ENCODE data around the gene LCNL1. TPM values are rescaled to one million over a fixed set of nuclear protein-coding genes. Genes with fewer than 3 reads are reported as not detected.

LCNL1 gene
- total and polyA plus RNA-seq, 2 donors (not counting 1 experiment from before 2014, with no cell fraction given) = not detected

GRCh38 chr9:136937186-136938001 lies 45.4 kb upstream of the LCNL1 start:
- ChIA-PET CTCF (interaction anchor here (0.7 to 1.7 kb wide), 6 partner anchors 11 to 130 kb away, joined by 3 to 5 read pairs (median 3); no protein-coding TSS in a partner anchor), POLR2A (interaction anchor here (0.7 kb wide), 1 partner anchor 327 kb away, joined by 4 read pairs; no protein-coding TSS in a partner anchor)
- intact Hi-C loops (cut with micrococcal nuclease) = no loop called here
- H3K9me3 ChIP-seq (ENCODE audit: control extremely low read depth in 1 of 3, control insufficient read depth in 2 of 3, insufficient read depth in 1 of 3, low read length in 2 of 3) = no peaks in the 10 kb centered on the region
- TF ChIP-seq CTCF (IDR thresholded peaks at IDR 0.05) (no peak), EZH2 (IDR thresholded peaks at IDR 0.05; ENCODE audit: borderline replicate concordance, insufficient read depth, low read depth, low read length, poor library complexity, severe bottlenecking) (no peak)
- ATAC-seq (ENCODE audit: low read depth) (no peak), DNase-seq (no peak)
- H4K20me1 ChIP-seq (ENCODE audit: control insufficient read depth, insufficient read depth, low read length, poor library complexity, severe bottlenecking) = peaks cover 58% of the 10 kb centered on the region
- H3K36me3 ChIP-seq (replicated peaks in 1 of 2; ENCODE audit: control extremely low read depth in 1 of 2, control insufficient read depth in 1 of 2, extremely low read depth in 1 of 2, insufficient read depth in 2 of 2, low read length in 1 of 2) = peaks cover 2 to 28% of the 10 kb centered on the region in 2 experiments
- WGBS (ENCODE audit: insufficient coverage) = 92% methylated on average over 15 of the region's 15 CpGs
- H3K4me1 Mint-ChIP-seq = peaks cover 2% of the 10 kb centered on the region
- no peak overlapping the region for H3K4me3 ChIP-seq (ENCODE audit: control extremely low read depth in 1 of 5, extremely low read depth in 1 of 5, insufficient read depth in 1 of 5, low read depth in 2 of 5, low read length in 4 of 5)
- H3K27ac Mint-ChIP-seq = no peak overlapping the region
- no peak overlapping the region for H3K4me3 Mint-ChIP-seq
- no peak overlapping the region for H3K9ac ChIP-seq (ENCODE audit: low read length)
- H3K79me2 ChIP-seq (ENCODE audit: control insufficient read depth, insufficient read depth, low read length) = peaks cover 8% of the 10 kb centered on the region
- no peaks in the 10 kb centered on the region for H3K27me3 ChIP-seq (replicated peaks in 1 of 4; ENCODE audit: control extremely low read depth in 1 of 4, control insufficient read depth in 3 of 4, insufficient read depth in 4 of 4, low read length in 3 of 4)
- H3K27ac ChIP-seq (ENCODE audit: low read length in 2 of 2) = no peak overlapping the region
- no peak overlapping the region for H2AFZ ChIP-seq (ENCODE audit: insufficient read depth, low read depth, low read length, poor library complexity, severe bottlenecking)
- no peaks in the 10 kb centered on the region for H3K27me3 Mint-ChIP-seq
- no peaks in the 10 kb centered on the region for H3K4me1 ChIP-seq (ENCODE audit: control insufficient read depth in 2 of 2, insufficient read depth in 2 of 2, low read length in 2 of 2)
- no peak overlapping the region for H3K4me2 ChIP-seq (replicated peaks; ENCODE audit: low read depth, low read length, poor library complexity, severe bottlenecking)
- no peaks in the 10 kb centered on the region for H3K9me3 Mint-ChIP-seq (ENCODE audit: insufficient read depth)

DNA sequence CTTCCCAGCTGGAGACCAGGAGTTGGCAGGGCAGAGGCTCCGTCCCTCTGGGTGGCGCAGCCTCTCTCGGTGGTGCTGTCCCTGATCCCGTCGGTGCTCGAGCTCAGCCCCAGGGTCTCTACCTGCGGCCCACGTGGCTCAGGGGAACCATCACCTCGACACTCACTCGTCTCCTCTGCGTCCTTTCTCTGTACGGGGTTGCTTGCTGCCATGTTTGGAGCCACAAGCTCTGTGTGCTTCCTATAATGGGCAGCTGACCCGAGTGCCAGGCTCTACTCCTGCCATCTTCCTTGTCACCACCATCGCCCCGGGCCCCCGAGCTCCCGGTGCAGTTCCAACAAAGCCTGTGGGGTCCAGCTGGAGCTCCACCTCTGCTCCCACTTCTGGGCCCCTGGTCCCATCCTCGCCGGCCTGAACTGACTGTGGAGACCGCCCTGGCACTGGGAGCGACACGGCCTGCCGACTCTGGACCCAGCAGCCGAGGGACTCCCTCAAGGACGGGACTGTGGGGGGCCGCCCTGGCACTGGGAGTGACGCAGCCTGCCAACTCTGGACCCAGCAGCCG lies 43.3 kb upstream of the LCNL1 start:
- no peak for ATAC-seq (ENCODE audit: low read depth)
- ChIA-PET CTCF (interaction anchor here (1.0 to 2.0 kb wide), 2 partner anchors 8 to 97 kb away, joined by 3 to 5 read pairs; partner anchors contain the start of gene AJM1), POLR2A (no interaction called here)
- Histone ChIP-seq H4K20me1 (ENCODE audit: control insufficient read depth, insufficient read depth, low read length, poor library complexity, severe bottlenecking) (peaks cover 69% of the 10 kb centered on the region), H3K36me3 (replicated peaks in 1 of 2; ENCODE audit: control extremely low read depth in 1 of 2, control insufficient read depth in 1 of 2, extremely low read depth in 1 of 2, insufficient read depth in 2 of 2, low read length in 1 of 2) (peaks cover 2 to 36% of the 10 kb centered on the region in 2 experiments), H3K4me2 (replicated peaks; ENCODE audit: low read depth, low read length, poor library complexity, severe bottlenecking) (no peak overlapping the region), H3K4me3 (ENCODE audit: control extremely low read depth in 1 of 5, extremely low read depth in 1 of 5, insufficient read depth in 1 of 5, low read depth in 2 of 5, low read length in 4 of 5) (no peak overlapping the region), H3K79me2 (ENCODE audit: control insufficient read depth, insufficient read depth, low read length) (peaks cover 24% of the 10 kb centered on the region), H3K9ac (ENCODE audit: low read length) (no peak overlapping the region), H3K27ac (ENCODE audit: low read length in 2 of 2) (no peak overlapping the region), H3K4me1 (ENCODE audit: control insufficient read depth in 2 of 2, insufficient read depth in 2 of 2, low read length in 2 of 2) (peaks cover 6 to 11% of the 10 kb centered on the region in 2 donors), H3K9me3 (ENCODE audit: control extremely low read depth in 1 of 3, control insufficient read depth in 2 of 3, insufficient read depth in 1 of 3, low read length in 2 of 3) (no peaks in the 10 kb centered on the region), H3K27me3 (replicated peaks in 1 of 4; ENCODE audit: control extremely low read depth in 1 of 4, control insufficient read depth in 3 of 4, insufficient read depth in 4 of 4, low read length in 3 of 4) (no peaks in the 10 kb centered on the region), H2AFZ (ENCODE audit: insufficient read depth, low read depth, low read length, poor library complexity, severe bottlenecking) (no peak overlapping the region)
- no peak for DNase-seq
- intact Hi-C loops (cut with micrococcal nuclease) = no loop called here
- no peak overlapping the region for H3K27ac Mint-ChIP-seq
- H3K9me3 Mint-ChIP-seq (ENCODE audit: insufficient read depth) = no peaks in the 10 kb centered on the region
- peaks cover 2% of the 10 kb centered on the region for H3K4me1 Mint-ChIP-seq
- H3K4me3 Mint-ChIP-seq = no peak overlapping the region
- WGBS (ENCODE audit: insufficient coverage) = 93% methylated on average over 28 of the region's 28 CpGs
- no peaks in the 10 kb centered on the region for H3K27me3 Mint-ChIP-seq
- TF ChIP-seq CTCF (IDR thresholded peaks at IDR 0.05) (no peak), EZH2 (IDR thresholded peaks at IDR 0.05; ENCODE audit: borderline replicate concordance, insufficient read depth, low read depth, low read length, poor library complexity, severe bottlenecking) (no peak)
